ENCODE measurements around the gene RIMBP2.

RIMBP2 gene

DNA sequence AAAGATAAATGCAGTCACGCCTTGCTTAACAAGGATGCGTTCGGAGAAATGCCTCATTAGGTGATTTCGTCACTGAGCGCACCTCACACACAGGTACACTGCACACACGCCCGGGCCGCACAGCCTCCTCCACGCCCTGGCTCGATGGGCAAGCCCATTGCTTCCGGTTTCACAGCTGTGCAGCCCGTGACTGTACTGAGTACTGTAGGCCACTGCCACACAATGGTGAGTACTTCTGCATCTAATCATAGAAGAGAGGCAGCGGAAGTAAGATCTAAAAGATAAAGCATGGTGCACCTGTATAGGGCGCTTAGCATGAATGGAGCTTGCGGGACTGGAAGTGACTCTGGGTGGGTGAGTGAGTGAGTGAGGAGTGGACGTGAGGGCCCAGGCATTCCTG, 4.3 kb downstream of the RIMBP2 start:
- Histone ChIP-seq H3K27me3 (ENCODE audit: control insufficient read depth, insufficient read depth, low read length) (peaks cover 60% of the 10 kb centered on the region), H3K4me1 (ENCODE audit: control insufficient read depth, insufficient read depth, low read length) (peaks cover 20% of the 10 kb centered on the region), H3K9me3 (ENCODE audit: control insufficient read depth, insufficient read depth, low read depth, low read length) (no peaks in the 10 kb centered on the region), H3K4me3 (ENCODE audit: low read depth, low read length) (no peak overlapping the region), H3K9ac (ENCODE audit: low read length) (no peak overlapping the region), H3K36me3 (ENCODE audit: control insufficient read depth, insufficient read depth, low read length) (no peaks in the 10 kb centered on the region), H3K27ac (ENCODE audit: low read depth, low read length) (no peak overlapping the region)

GRCh38 chr12:130710733-130711080, 5.4 kb downstream of the RIMBP2 start:
- Histone ChIP-seq H3K4me1 (ENCODE audit: control insufficient read depth, insufficient read depth, low read length) (peaks cover 26% of the 10 kb centered on the region), H3K9me3 (ENCODE audit: control insufficient read depth, insufficient read depth, low read depth, low read length) (no peaks in the 10 kb centered on the region), H3K27ac (ENCODE audit: low read depth, low read length) (no peak overlapping the region), H3K9ac (ENCODE audit: low read length) (no peak overlapping the region), H3K4me3 (ENCODE audit: low read depth, low read length) (no peak overlapping the region), H3K27me3 (ENCODE audit: control insufficient read depth, insufficient read depth, low read length) (peaks cover 51% of the 10 kb centered on the region), H3K36me3 (ENCODE audit: control insufficient read depth, insufficient read depth, low read length) (no peaks in the 10 kb centered on the region)

GRCh38 chr12:130709971-130710732, 5.9 kb downstream of the RIMBP2 start:
- peaks cover 29% of the 10 kb centered on the region for H3K4me1 ChIP-seq (ENCODE audit: control insufficient read depth, insufficient read depth, low read length)
- H3K27ac ChIP-seq (ENCODE audit: low read depth, low read length) = no peak overlapping the region
- no peaks in the 10 kb centered on the region for H3K36me3 ChIP-seq (ENCODE audit: control insufficient read depth, insufficient read depth, low read length)
- H3K9me3 ChIP-seq (ENCODE audit: control insufficient read depth, insufficient read depth, low read depth, low read length) = no peaks in the 10 kb centered on the region
- H3K4me3 ChIP-seq (ENCODE audit: low read depth, low read length) = no peak overlapping the region
- H3K9ac ChIP-seq (ENCODE audit: low read length) = no peak overlapping the region
- H3K27me3 ChIP-seq (ENCODE audit: control insufficient read depth, insufficient read depth, low read length) = peaks cover 45% of the 10 kb centered on the region

DNA sequence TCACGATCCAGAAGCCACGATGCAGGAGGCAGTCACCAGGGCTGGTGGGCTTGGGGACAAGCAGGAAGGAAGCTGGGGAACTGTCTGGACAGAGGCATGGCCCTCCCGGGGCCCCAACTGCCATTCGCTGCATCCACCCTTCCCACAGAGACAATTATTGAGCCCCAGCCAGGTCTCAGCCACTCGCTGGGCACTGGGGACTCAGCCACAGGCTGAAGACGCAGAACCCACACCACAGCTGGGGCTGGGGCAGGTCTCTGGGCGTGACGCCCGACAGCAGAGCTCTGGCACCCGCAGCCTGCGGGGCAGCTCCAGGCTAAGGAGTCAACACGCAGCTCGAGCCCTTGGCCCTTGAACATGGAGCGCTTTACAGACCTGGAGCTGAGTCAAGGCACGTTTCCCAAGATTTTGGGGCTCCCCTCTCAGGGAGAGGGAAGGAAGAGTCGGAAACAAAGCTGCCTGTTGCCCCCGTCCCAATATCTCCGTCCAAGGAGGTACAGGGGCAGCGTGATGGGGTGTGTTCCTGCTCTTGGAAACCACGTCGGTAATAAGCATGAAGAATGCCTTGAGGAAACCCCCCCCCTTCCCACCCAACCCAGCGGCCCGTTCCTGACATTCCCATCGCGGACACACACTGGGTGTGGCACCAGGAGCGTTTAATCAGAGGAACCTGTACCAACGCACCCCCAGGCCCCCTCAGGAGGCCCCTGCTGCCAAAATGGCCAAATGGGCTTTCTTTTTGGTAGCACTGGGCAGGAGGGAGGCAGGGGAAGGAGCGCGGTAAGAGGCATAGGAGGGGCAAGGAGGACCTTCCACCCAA, 6.7 kb downstream of the RIMBP2 start:
- no peak overlapping the region for H3K4me3 ChIP-seq (ENCODE audit: low read depth, low read length)
- no peak overlapping the region for H3K27ac ChIP-seq (ENCODE audit: low read depth, low read length)
- peaks cover 22% of the 10 kb centered on the region for H3K4me1 ChIP-seq (ENCODE audit: control insufficient read depth, insufficient read depth, low read length)
- H3K9ac ChIP-seq (ENCODE audit: low read length) = no peak overlapping the region
- H3K9me3 ChIP-seq (ENCODE audit: control insufficient read depth, insufficient read depth, low read depth, low read length) = no peaks in the 10 kb centered on the region
- H3K36me3 ChIP-seq (ENCODE audit: control insufficient read depth, insufficient read depth, low read length) = no peaks in the 10 kb centered on the region
- peaks cover 37% of the 10 kb centered on the region for H3K27me3 ChIP-seq (ENCODE audit: control insufficient read depth, insufficient read depth, low read length)

GRCh38 chr12:130708648-130709047, 7.5 kb downstream of the RIMBP2 start:
- H3K27me3 ChIP-seq (ENCODE audit: control insufficient read depth, insufficient read depth, low read length) = peaks cover 34% of the 10 kb centered on the region

DNA sequence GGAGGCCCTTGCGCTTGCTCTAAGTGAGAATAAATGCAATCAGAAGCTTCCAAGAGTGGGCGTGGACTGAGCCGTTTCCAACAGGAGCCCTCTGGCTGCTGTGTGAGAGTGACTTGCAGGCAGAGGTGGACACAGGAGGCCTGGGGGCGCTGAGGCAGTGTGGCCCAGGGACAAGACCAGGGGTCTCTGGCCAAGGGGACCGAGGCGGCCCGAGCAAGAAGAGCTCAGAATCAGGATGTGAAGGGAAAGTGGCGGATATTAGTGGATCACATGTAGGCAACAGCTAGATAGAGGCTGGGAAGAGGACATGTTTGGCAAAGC, 8.6 kb downstream of the RIMBP2 start:
- Histone ChIP-seq H3K36me3 (ENCODE audit: control insufficient read depth, insufficient read depth, low read length) (no peaks in the 10 kb centered on the region), H3K4me3 (ENCODE audit: low read depth, low read length) (no peak overlapping the region), H3K27me3 (ENCODE audit: control insufficient read depth, insufficient read depth, low read length) (peaks cover 23% of the 10 kb centered on the region), H3K27ac (ENCODE audit: low read depth, low read length) (no peak overlapping the region), H3K9me3 (ENCODE audit: control insufficient read depth, insufficient read depth, low read depth, low read length) (no peaks in the 10 kb centered on the region), H3K9ac (ENCODE audit: low read length) (no peak overlapping the region), H3K4me1 (ENCODE audit: control insufficient read depth, insufficient read depth, low read length) (peaks cover 12% of the 10 kb centered on the region)

More at GRCh38 chr12:130708648-130709047, 7.5 kb downstream of the RIMBP2 start:
- H3K36me3 ChIP-seq (ENCODE audit: control insufficient read depth, insufficient read depth, low read length) = no peaks in the 10 kb centered on the region
- H3K9ac ChIP-seq (ENCODE audit: low read length) = no peak overlapping the region
- peaks cover 15% of the 10 kb centered on the region for H3K4me1 ChIP-seq (ENCODE audit: control insufficient read depth, insufficient read depth, low read length)
- H3K27ac ChIP-seq (ENCODE audit: low read depth, low read length) = no peak overlapping the region
- no peak overlapping the region for H3K4me3 ChIP-seq (ENCODE audit: low read depth, low read length)
- no peaks in the 10 kb centered on the region for H3K9me3 ChIP-seq (ENCODE audit: control insufficient read depth, insufficient read depth, low read depth, low read length)

DNA sequence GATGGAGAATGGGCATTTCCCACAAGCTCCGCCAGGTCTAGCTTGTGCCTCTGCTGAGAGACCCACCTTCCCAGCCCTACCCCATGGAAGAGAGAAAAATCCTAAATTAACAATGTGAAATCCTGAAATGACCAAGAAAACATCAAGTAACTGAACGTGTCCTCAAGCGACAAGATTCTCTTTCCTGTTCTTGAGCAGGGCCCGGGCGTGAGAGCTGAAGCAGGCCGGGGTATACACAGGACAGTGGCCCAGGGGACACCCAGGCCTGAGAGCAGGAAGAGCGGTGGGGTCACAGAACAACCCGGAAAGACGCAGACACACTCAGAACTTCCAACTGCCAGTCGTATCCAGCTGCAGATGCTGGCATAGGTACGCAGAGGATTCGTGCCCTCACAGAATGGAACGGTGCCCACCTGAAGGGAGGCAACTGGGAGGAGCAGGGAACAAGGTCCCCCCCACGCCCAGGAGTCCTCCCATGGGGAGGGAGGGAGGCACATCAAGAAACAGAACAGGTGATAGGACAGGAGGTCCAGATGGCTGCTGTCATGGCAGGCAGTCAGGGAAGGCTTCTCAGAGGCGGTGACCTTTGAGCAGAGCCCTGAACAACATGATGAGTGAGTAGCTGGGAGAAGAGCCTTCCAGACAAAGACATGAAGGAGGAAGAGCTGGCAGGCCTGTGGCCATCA, 9.1 kb downstream of the RIMBP2 start:
- Histone ChIP-seq H3K4me1 (ENCODE audit: control insufficient read depth, insufficient read depth, low read length) (peaks cover 12% of the 10 kb centered on the region), H3K4me3 (ENCODE audit: low read depth, low read length) (no peak overlapping the region), H3K36me3 (ENCODE audit: control insufficient read depth, insufficient read depth, low read length) (no peaks in the 10 kb centered on the region), H3K27ac (ENCODE audit: low read depth, low read length) (no peak overlapping the region), H3K9ac (ENCODE audit: low read length) (no peak overlapping the region), H3K9me3 (ENCODE audit: control insufficient read depth, insufficient read depth, low read depth, low read length) (no peaks in the 10 kb centered on the region), H3K27me3 (ENCODE audit: control insufficient read depth, insufficient read depth, low read length) (peaks cover 19% of the 10 kb centered on the region)

- Histone ChIP-seq H3K4me3 (ENCODE audit: low read depth, low read length) (no peak overlapping the region), H3K9me3 (ENCODE audit: control insufficient read depth, insufficient read depth, low read depth, low read length) (no peaks in the 10 kb centered on the region), H3K36me3 (ENCODE audit: control insufficient read depth, insufficient read depth, low read length) (no peaks in the 10 kb centered on the region), H3K9ac (ENCODE audit: low read length) (no peak overlapping the region), H3K4me1 (ENCODE audit: control insufficient read depth, insufficient read depth, low read length) (peaks cover 12% of the 10 kb centered on the region), H3K27me3 (ENCODE audit: control insufficient read depth, insufficient read depth, low read length) (peaks cover 12% of the 10 kb centered on the region), H3K27ac (ENCODE audit: low read depth, low read length) (no peak overlapping the region)
Measured at GRCh38 chr12:130706311-130706710, 9.8 kb downstream of the RIMBP2 start.

- Histone ChIP-seq H3K36me3 (ENCODE audit: control insufficient read depth, insufficient read depth, low read length) (no peaks in the 10 kb centered on the region), H3K4me3 (ENCODE audit: low read depth, low read length) (no peak overlapping the region), H3K27ac (ENCODE audit: low read depth, low read length) (no peak overlapping the region), H3K9ac (ENCODE audit: low read length) (no peak overlapping the region), H3K4me1 (ENCODE audit: control insufficient read depth, insufficient read depth, low read length) (peaks cover 12% of the 10 kb centered on the region), H3K27me3 (ENCODE audit: control insufficient read depth, insufficient read depth, low read length) (peaks cover 9% of the 10 kb centered on the region), H3K9me3 (ENCODE audit: control insufficient read depth, insufficient read depth, low read depth, low read length) (no peaks in the 10 kb centered on the region)
Measured at GRCh38 chr12:130705178-130705822, 10.8 kb downstream of the RIMBP2 start.

- no peaks in the 10 kb centered on the region for H3K36me3 ChIP-seq (ENCODE audit: control insufficient read depth, insufficient read depth, low read length)
- H3K27ac ChIP-seq (ENCODE audit: low read depth, low read length) = no peak overlapping the region
- H3K4me3 ChIP-seq (ENCODE audit: low read depth, low read length) = no peak overlapping the region
- H3K27me3 ChIP-seq (ENCODE audit: control insufficient read depth, insufficient read depth, low read length) = peaks cover 8% of the 10 kb centered on the region
- H3K9ac ChIP-seq (ENCODE audit: low read length) = no peak overlapping the region
- no peaks in the 10 kb centered on the region for H3K9me3 ChIP-seq (ENCODE audit: control insufficient read depth, insufficient read depth, low read depth, low read length)
- H3K4me1 ChIP-seq (ENCODE audit: control insufficient read depth, insufficient read depth, low read length) = peaks cover 12% of the 10 kb centered on the region
Measured at GRCh38 chr12:130704606-130705005, 11.5 kb downstream of the RIMBP2 start.

Data from HUES6 (cell line).